GM23248 (cell line): ENCODE measurements around the gene ACTR3C.
"Not testable (repeated sequence)": the region's sequence is repeated elsewhere in the genome, so short reads cannot be mapped to it uniquely, and the experiment has no call there.

Experiments used
- EZH2 ChIP-seq: fragments of 200-600 bp; sonication (generic); IDR thresholded peaks from 2 replicates; pipeline ENCODE4 v1.6.1; 2018; ENCODE audit warnings: antibody characterized with exemption, mild to moderate bottlenecking; ENCODE audit not compliant: insufficient read depth, poor library complexity, severe bottlenecking
- EZH2phosphoT487 ChIP-seq: fragments of 200-600 bp; sonication (generic); IDR thresholded peaks from 2 replicates; pipeline ENCODE4 v1.6.1; 2018; ENCODE audit warnings: antibody characterized with exemption, moderate library complexity, mild to moderate bottlenecking, low read depth; ENCODE audit not compliant: insufficient read depth

DNA sequence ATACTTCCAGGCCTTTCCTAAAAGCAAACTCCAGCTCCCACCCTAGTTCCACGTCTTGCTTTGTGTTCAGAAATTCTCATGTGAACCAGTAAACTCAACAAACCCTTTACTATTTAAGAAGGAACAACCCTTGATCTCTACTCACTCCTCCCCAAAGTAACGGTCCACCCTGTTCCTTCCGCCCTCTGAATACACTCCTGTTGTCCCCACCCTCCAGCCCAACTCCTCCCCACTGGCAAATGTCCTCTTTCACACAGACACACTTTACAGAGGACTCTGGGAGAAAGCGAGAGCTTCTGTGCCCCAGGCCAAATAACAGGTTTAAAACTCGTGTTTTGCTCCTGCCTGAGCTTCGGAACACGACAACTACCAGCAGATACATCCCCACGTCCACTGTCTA lies 55.1 kb downstream of the ACTR3C start:
- TF ChIP-seq EZH2, EZH2phosphoT487: not testable (repeated sequence)
